Breast epithelium (tissue), 4 donors: ENCODE data around the gene ARHGEF1. TPM values are rescaled to one million over a fixed set of nuclear protein-coding genes. Genes with fewer than 3 reads are reported as not detected.

Experiments used
- DNase-seq, 2 donors: peaks; one replicate each; pipeline ENCODE4 v3.0.0-alpha.2; 2019; ENCODE audit warnings: low spot score in 2 of 2
- H3K27ac ChIP-seq, 2 donors: fragments of 200-600 bp; sonication (generic) in 1 of 2; one replicate each; pipeline ENCODE4 v1.5.1; 2016 to 2019; ENCODE audit warnings: mild to moderate bottlenecking in 1 of 2
- H3K27me3 ChIP-seq, 2 donors: fragments of 200-600 bp; sonication (generic) in 1 of 2; one replicate each; pipeline versions ENCODE4 v1.5.1 to v1.6.0; 2017 to 2019; ENCODE audit warnings: control low read depth in 1 of 2, mild to moderate bottlenecking in 1 of 2
- H3K36me3 ChIP-seq: fragments of 200-600 bp; one replicate; pipeline ENCODE4 v1.5.1; 2019
- H3K4me1 ChIP-seq, 2 donors: fragments of 200-600 bp; sonication (generic); one replicate each; pipeline ENCODE4 v1.5.1; 2016 to 2019; ENCODE audit warnings: control low read depth in 1 of 2
- H3K4me3 ChIP-seq, 3 donors: fragments of 200-600 bp; sonication (generic); 1 replicate in 2 of 3; 2 replicates in 1 of 3; pipeline ENCODE4 v1.5.1; 2016 to 2019; ENCODE audit warnings: mild to moderate bottlenecking in 3 of 3, moderate library complexity in 2 of 3
- H3K9me3 ChIP-seq, 2 donors: fragments of 200-600 bp; sonication (generic) in 1 of 2; one replicate each; pipeline ENCODE4 v1.5.1; 2016 to 2019; ENCODE audit warnings: control low read depth in 1 of 2
- CTCF ChIP-seq, 3 donors: fragments of 450-650 bp; IDR thresholded peaks; one replicate each; pipeline ENCODE4 v1.5.1; 2016 to 2017; ENCODE audit warnings: antibody characterized with exemption in 3 of 3, mild to moderate bottlenecking in 3 of 3, moderate library complexity in 3 of 3
- POLR2A ChIP-seq: fragments of 450-650 bp; IDR thresholded peaks from one replicate; pipeline ENCODE4 v1.6.1; 2016; ENCODE audit warnings: antibody characterized with exemption, mild to moderate bottlenecking, moderate library complexity
- POLR2AphosphoS5 ChIP-seq, 3 donors: sonication (generic); formaldehyde crosslinking; IDR thresholded peaks; one replicate each; pipeline ENCODE4 v1.6.1; 2017; ENCODE audit warnings: antibody characterized with exemption in 3 of 3
- intact Hi-C: fragments of 100-400 bp; cut with DNase I; formaldehyde crosslinking; loops from one replicate; pipeline ENCODE4 v1.15.1; 2023; ENCODE audit warnings: low total_unique reads
- total RNA-seq, 3 donors: library from RNA; depleted of rRNA; stranded (reverse); fragments of >200 nt; gene quantifications; one replicate each; pipeline ENCODE4 v1.1.0, GENCODE V29; 2016

Gene ARHGEF1
- 10 to 100 TPM; 55.0 to 61.9 (median 55.7) TPM for total RNA-seq

- Histone ChIP-seq H3K9me3 (no peaks in the 10 kb centered on the region), H3K36me3 (no peaks in the 10 kb centered on the region), H3K4me3 (peak within 1 kb of the TSS; percentile 87 to 96 (median 94)), H3K4me1 (peaks cover 0 to 6% of the 10 kb centered on the region in 2 donors), H3K27me3 (no peaks in the 10 kb centered on the region), H3K27ac (peak within 1 kb of the TSS; percentile 87 to 90)
- TF ChIP-seq POLR2A (no peak), CTCF (IDR thresholded peaks at IDR 0.05) (no peak), POLR2AphosphoS5 (IDR thresholded peaks at IDR 0.05) (no peak)
- DNase-seq = no peak
- intact Hi-C loops = no loop called here
Measured at GRCh38 chr19:41882568-41883462, at the start of gene ARHGEF1. ARHGEF1 (plus strand) TSS chr19:41883184; CDS start chr19:41888083, 4,899 bp downstream.

- H3K4me3 ChIP-seq = no peak overlapping the region
- no peak overlapping the region for H3K27ac ChIP-seq
- peaks cover 0 to 19% of the 10 kb centered on the region in 2 donors for H3K27me3 ChIP-seq
- no peak for TF ChIP-seq POLR2AphosphoS5 (IDR thresholded peaks at IDR 0.05)
- TF ChIP-seq POLR2A = no peak
- TF ChIP-seq CTCF (IDR thresholded peaks at IDR 0.05) = no peak
- no peaks in the 10 kb centered on the region for H3K4me1 ChIP-seq
- intact Hi-C loops = no loop called here
- H3K9me3 ChIP-seq = no peaks in the 10 kb centered on the region
- no peak for DNase-seq
- H3K36me3 ChIP-seq = no peaks in the 10 kb centered on the region
Measured at GRCh38 chr19:41837981-41838708, 44.8 kb upstream of the ARHGEF1 start.

GRCh38 chr19:41839211-41839610, 43.8 kb upstream of the ARHGEF1 start:
- no peaks in the 10 kb centered on the region for H3K36me3 ChIP-seq
- peaks cover 0 to 19% of the 10 kb centered on the region in 2 donors for H3K27me3 ChIP-seq
- TF ChIP-seq CTCF (IDR thresholded peaks at IDR 0.05) = no peak
- no peak for TF ChIP-seq POLR2AphosphoS5 (IDR thresholded peaks at IDR 0.05)
- no peak overlapping the region for H3K4me3 ChIP-seq
- H3K27ac ChIP-seq = no peak overlapping the region
- DNase-seq = no peak
- no peaks in the 10 kb centered on the region for H3K9me3 ChIP-seq
- intact Hi-C loops = no loop called here
- no peaks in the 10 kb centered on the region for H3K4me1 ChIP-seq

- TF ChIP-seq POLR2A (no peak), CTCF (IDR thresholded peaks at IDR 0.05) (no peak), POLR2AphosphoS5 (IDR thresholded peaks at IDR 0.05) (no peak)
- no peaks in the 10 kb centered on the region for H3K9me3 ChIP-seq
- no peak overlapping the region for H3K4me3 ChIP-seq
- intact Hi-C loops = no loop called here
- H3K36me3 ChIP-seq = no peaks in the 10 kb centered on the region
- H3K27me3 ChIP-seq = peaks cover 0 to 6% of the 10 kb centered on the region in 2 donors
- H3K27ac ChIP-seq = no peak overlapping the region
- no peak for DNase-seq
- H3K4me1 ChIP-seq = no peaks in the 10 kb centered on the region
Measured at GRCh38 chr19:41843371-41843770, 39.6 kb upstream of the ARHGEF1 start.

- H3K4me1 ChIP-seq = no peaks in the 10 kb centered on the region
- H3K4me3 ChIP-seq = no peak within 1 kb of the TSS
- H3K27me3 ChIP-seq = no peaks in the 10 kb centered on the region
- H3K9me3 ChIP-seq = no peaks in the 10 kb centered on the region
- H3K36me3 ChIP-seq = no peaks in the 10 kb centered on the region
- intact Hi-C loops = no loop called here
- no peak for DNase-seq
- no peak for TF ChIP-seq POLR2AphosphoS5 (IDR thresholded peaks at IDR 0.05)
- TF ChIP-seq CTCF (IDR thresholded peaks at IDR 0.05) = no peak
- no peak for TF ChIP-seq POLR2A
- no peak within 1 kb of the TSS for H3K27ac ChIP-seq
Measured at GRCh38 chr19:41844601-41845000, 38.4 kb upstream of the ARHGEF1 start, which contains the start of gene LYPD4. LYPD4 (minus strand) TSS chr19:41844683; CDS start chr19:41839285, 5,398 bp downstream.
